Mammary epithelial cell (primary cell): ENCODE data around the gene SETD1B.

ENCODE experiments used
- EZH2 ChIP-seq: IDR thresholded peaks from 2 replicates; pipeline ENCODE4 v1.6.1; 2012; ENCODE audit warnings: low read length, inconsistent platforms, borderline replicate concordance
- TF ChIP-seq, protein P1 (sequence below), 2 donors: IDR thresholded peaks in 1 of 2; conservative IDR thresholded peaks in 1 of 2; 2 replicates each; pipeline ENCODE4 v1.5.1; 2011 to 2012; ENCODE audit warnings: inconsistent platforms in 2 of 2, low read length in 2 of 2, mild to moderate bottlenecking in 2 of 2, control low read depth in 1 of 2, low read depth in 1 of 2; ENCODE audit not compliant: insufficient read depth in 1 of 2; ENCODE audit errors: extremely low read depth in 1 of 2

DNA sequence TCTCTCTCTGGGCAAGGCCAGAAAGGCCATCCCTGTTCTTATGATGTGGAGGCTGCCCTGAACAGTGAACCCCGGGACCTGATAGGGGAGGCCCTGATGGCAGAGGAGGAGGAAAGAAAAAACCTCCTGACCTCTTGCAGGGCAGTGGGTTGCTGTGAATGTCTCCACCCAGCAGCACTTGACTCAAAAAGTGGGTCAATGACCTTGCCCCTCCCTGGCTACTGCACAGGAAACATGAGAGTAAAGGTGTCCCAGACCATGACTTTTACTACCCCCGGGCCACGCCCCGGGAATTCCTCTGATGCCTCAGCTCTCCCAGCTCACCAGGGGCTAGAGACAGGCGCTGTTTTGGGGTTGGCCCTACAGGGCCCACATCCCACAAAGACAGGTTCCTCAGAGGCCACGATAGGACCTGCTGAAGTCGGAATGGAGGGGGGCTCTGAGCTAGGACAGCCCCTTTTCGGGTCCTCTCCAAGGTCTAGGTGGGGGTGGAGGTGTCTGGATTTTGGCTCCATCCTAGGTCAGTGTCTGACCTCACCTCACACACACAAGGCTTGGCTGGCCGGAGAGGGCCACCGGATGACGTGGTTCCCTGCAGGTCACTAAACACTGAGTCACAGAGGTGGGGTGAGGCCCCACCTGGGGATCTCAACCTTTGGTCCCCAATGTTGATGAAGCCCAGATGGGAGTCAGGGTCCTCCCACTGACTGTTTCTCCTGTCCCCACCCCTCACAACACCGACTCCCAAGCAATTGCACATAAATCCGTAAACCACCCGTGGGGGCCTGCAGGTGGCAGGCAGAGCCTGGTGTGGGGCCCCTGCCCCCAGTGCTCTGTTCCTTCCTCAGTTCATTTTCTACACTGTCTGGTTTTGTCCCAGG, 11.9 kb upstream of the SETD1B start:
- TF ChIP-seq, protein P1, sequence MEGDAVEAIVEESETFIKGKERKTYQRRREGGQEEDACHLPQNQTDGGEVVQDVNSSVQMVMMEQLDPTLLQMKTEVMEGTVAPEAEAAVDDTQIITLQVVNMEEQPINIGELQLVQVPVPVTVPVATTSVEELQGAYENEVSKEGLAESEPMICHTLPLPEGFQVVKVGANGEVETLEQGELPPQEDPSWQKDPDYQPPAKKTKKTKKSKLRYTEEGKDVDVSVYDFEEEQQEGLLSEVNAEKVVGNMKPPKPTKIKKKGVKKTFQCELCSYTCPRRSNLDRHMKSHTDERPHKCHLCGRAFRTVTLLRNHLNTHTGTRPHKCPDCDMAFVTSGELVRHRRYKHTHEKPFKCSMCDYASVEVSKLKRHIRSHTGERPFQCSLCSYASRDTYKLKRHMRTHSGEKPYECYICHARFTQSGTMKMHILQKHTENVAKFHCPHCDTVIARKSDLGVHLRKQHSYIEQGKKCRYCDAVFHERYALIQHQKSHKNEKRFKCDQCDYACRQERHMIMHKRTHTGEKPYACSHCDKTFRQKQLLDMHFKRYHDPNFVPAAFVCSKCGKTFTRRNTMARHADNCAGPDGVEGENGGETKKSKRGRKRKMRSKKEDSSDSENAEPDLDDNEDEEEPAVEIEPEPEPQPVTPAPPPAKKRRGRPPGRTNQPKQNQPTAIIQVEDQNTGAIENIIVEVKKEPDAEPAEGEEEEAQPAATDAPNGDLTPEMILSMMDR (conservative IDR thresholded peaks at IDR 0.05 in 1 of 2, IDR thresholded peaks at IDR 0.05 in 1 of 2; ENCODE audit: extremely low read depth in 1 of 2, insufficient read depth in 1 of 2, low read depth in 1 of 2, low read length in 2 of 2), result no peak
- TF ChIP-seq EZH2, result no peak
